GM21360 (cell line): Measurements from ENCODE around the gene ADAMTSL4.

ENCODE experiments used
- ATAC-seq: cut with Tn5 transposase; IDR thresholded peaks from one replicate; pipeline ENCODE4 v1.9.1; 2021; ENCODE audit warnings: mild to moderate bottlenecking, moderate library complexity; ENCODE audit not compliant: unreplicated experiment

ADAMTSL4 gene

GRCh38 chr1:150534002-150534401, 15.2 kb upstream of the ADAMTSL4 start:
- no peak for ATAC-seq

GRCh38 chr1:150535511-150536287, 13.5 kb upstream of the ADAMTSL4 start:
- no peak for ATAC-seq

GRCh38 chr1:150536836-150537731, 12.1 kb upstream of the ADAMTSL4 start:
- ATAC-seq, result no peak

- ATAC-seq, result no peak
Measured at GRCh38 chr1:150537732-150538684, 11.2 kb upstream of the ADAMTSL4 start.

GRCh38 chr1:150543500-150544143, 5.6 kb upstream of the ADAMTSL4 start:
- no peak for ATAC-seq

GRCh38 chr1:150544204-150544603, 5.0 kb upstream of the ADAMTSL4 start:
- ATAC-seq, result no peak

- no peak for ATAC-seq
Measured at GRCh38 chr1:150545486-150546032, 3.6 kb upstream of the ADAMTSL4 start.

GRCh38 chr1:150546294-150546937, 2.8 kb upstream of the ADAMTSL4 start:
- no peak for ATAC-seq

- ATAC-seq, result no peak
Measured at GRCh38 chr1:150548324-150548631, 930 bp upstream of the ADAMTSL4 start.

GRCh38 chr1:150549496-150550221, 451 bp downstream of the ADAMTSL4 start:
- no peak for ATAC-seq

- no peak for ATAC-seq
Measured at GRCh38 chr1:150550222-150551050, 1.2 kb downstream of the ADAMTSL4 start.

GRCh38 chr1:150551051-150551783, 2.0 kb downstream of the ADAMTSL4 start:
- ATAC-seq, result no peak

- ATAC-seq, result no peak
Measured at GRCh38 chr1:150551784-150552127, 2.5 kb downstream of the ADAMTSL4 start.

- no peak for ATAC-seq
Measured at GRCh38 chr1:150552128-150552910, 3.1 kb downstream of the ADAMTSL4 start.

GRCh38 chr1:150552911-150553289, 3.7 kb downstream of the ADAMTSL4 start:
- ATAC-seq, result no peak

GRCh38 chr1:150553392-150554085, 4.3 kb downstream of the ADAMTSL4 start:
- no peak for ATAC-seq
